GM12878 (cell line): ENCODE data around the gene NUP35. TPM values are rescaled to one million over a fixed set of nuclear protein-coding genes. Genes with fewer than 3 reads are reported as not detected.

Experiments
- ATAC-seq: fragments of 200-7000 bp; cut with Tn5 transposase; 3 replicates; pipeline ENCODE4 v1.9.1; 2020; ENCODE audit warnings: mild to moderate bottlenecking, moderate library complexity
- BruUV-seq: library from RNA; stranded (reverse); fragments of 400-500 nt; replicated peaks from 2 replicates; lab custom pipeline; 2021; lab: Mats Ljungman, UMichigan
- CTCF ChIA-PET: fragments of 300-600 bp; sonication (Branson Sonifier 250); formaldehyde crosslinking; extraction: SDS; loops from one replicate; lab custom pipeline; 2021; ENCODE audit warnings: inconsistent platforms; lab: Yijun Ruan, JAX
- POLR2A ChIA-PET: fragments of 350-600 bp; formaldehyde crosslinking; extraction: SDS; loops from one replicate; lab custom pipeline; 2021; ENCODE audit warnings: inconsistent platforms; lab: Charles Lee
- RAD21 ChIA-PET: fragments of 300-600 bp; sonication (Branson Sonifier 250); formaldehyde crosslinking; loops from one replicate; lab custom pipeline; 2023; ENCODE audit warnings: antibody characterized with exemption; ENCODE audit not compliant: unreplicated experiment; lab: Charles Lee
- SMC1A ChIA-PET: fragments of 300-600 bp; sonication (Branson Sonifier 250); formaldehyde crosslinking; loops from one replicate; lab custom pipeline; 2023; ENCODE audit not compliant: unreplicated experiment, uncharacterized antibody; lab: Charles Lee
- DNase-seq: peaks from one replicate; pipeline ENCODE4 v3.0.0-alpha.2; 2011; ENCODE audit warnings: low read depth, low spot score
- FAIRE-seq: peaks from 3 replicates; lab custom pipeline; 2011; peaks lifted over from hg19 to GRCh38; lab: Jason Lieb, UNC
- H2AFZ ChIP-seq: 2 replicates; pipeline ENCODE4 v1.6.0; 2011; ENCODE audit warnings: low read depth, low read length, control low read depth; ENCODE audit not compliant: control insufficient read depth
- H3K27ac ChIP-seq: 2 replicates; pipeline ENCODE4 v1.5.1; 2011; ENCODE audit warnings: control low read depth; ENCODE audit not compliant: control insufficient read depth, insufficient read depth
- H3K27me3 ChIP-seq, 2 experiments: replicated peaks in 1 of 2; 2 replicates each; pipeline versions ENCODE4 v1.6.0 to v1.6.1; 2011; ENCODE audit warnings: low read length in 1 of 2; ENCODE audit not compliant: control insufficient read depth in 2 of 2, insufficient read depth in 2 of 2
- H3K36me3 ChIP-seq, 2 experiments: 2 replicates each; pipeline ENCODE4 v1.5.1; 2011; ENCODE audit warnings: low read length in 1 of 2; ENCODE audit not compliant: control insufficient read depth in 2 of 2, insufficient read depth in 2 of 2
- H3K4me1 ChIP-seq: 2 replicates; pipeline ENCODE4 v1.6.1; 2011; ENCODE audit warnings: mild to moderate bottlenecking, low read length, moderate library complexity, mixed read lengths; ENCODE audit not compliant: control insufficient read depth, insufficient read depth
- H3K4me2 ChIP-seq: 2 replicates; pipeline ENCODE4 v1.6.0; 2011; ENCODE audit warnings: control low read depth; ENCODE audit not compliant: control insufficient read depth, insufficient read depth
- H3K4me3 ChIP-seq: fragments of 200-600 bp; sonication (generic); 2 replicates; pipeline ENCODE4 v1.5.1; 2016
- H3K79me2 ChIP-seq: 2 replicates; pipeline ENCODE4 v1.6.0; 2011; ENCODE audit warnings: low read length; ENCODE audit not compliant: control insufficient read depth, insufficient read depth
- H3K9ac ChIP-seq: 2 replicates; pipeline ENCODE4 v1.8.0; 2011; ENCODE audit warnings: low read length, control low read depth, mixed read lengths; ENCODE audit not compliant: control insufficient read depth, insufficient read depth
- H3K9me3 ChIP-seq: replicated peaks from 3 replicates; pipeline ENCODE4 v1.5.1; 2011; ENCODE audit warnings: mild to moderate bottlenecking, low read length; ENCODE audit not compliant: control insufficient read depth, insufficient read depth
- H4K20me1 ChIP-seq: 2 replicates; pipeline ENCODE4 v1.6.0; 2011; ENCODE audit not compliant: control insufficient read depth, insufficient read depth
- ASH2L ChIP-seq: fragments of 300-600, 200-600 bp; sonication (generic); IDR thresholded peaks from 2 replicates; pipeline ENCODE4 v1.6.1; 2017; ENCODE audit warnings: low read depth, mild to moderate bottlenecking, borderline replicate concordance
- CBX5 ChIP-seq: sonication (generic); IDR thresholded peaks from 2 replicates; pipeline ENCODE4 v1.6.1; 2016; ENCODE audit warnings: low read depth, moderate library complexity, mild to moderate bottlenecking, inconsistent platforms
- EGR1 ChIP-seq, 2 experiments: IDR thresholded peaks; 1 replicate in 1 of 2; 2 replicates in 1 of 2; pipeline ENCODE4 v1.6.1; 2011 to 2012; ENCODE audit warnings: low read depth in 2 of 2, low read length in 2 of 2, borderline replicate concordance in 1 of 2, mild to moderate bottlenecking in 1 of 2, moderate library complexity in 1 of 2
- EP300 ChIP-seq, 2 experiments: fragments of 150-350 bp in 1 of 2; IDR thresholded peaks; 2 replicates each; pipeline ENCODE4 v1.6.1; 2011 to 2012; ENCODE audit warnings: low read depth in 2 of 2, low read length in 2 of 2, borderline replicate concordance in 1 of 2, improper control_type of control experiment in 1 of 2, inconsistent platforms in 1 of 2; ENCODE audit not compliant: control insufficient read depth in 1 of 2
- EZH2 ChIP-seq: IDR thresholded peaks from 2 replicates; pipeline ENCODE4 v1.6.1; 2012; ENCODE audit warnings: low read depth, mild to moderate bottlenecking, control low read depth, inconsistent platforms, low read length, borderline replicate concordance; ENCODE audit not compliant: control insufficient read depth
- GABPA ChIP-seq: IDR thresholded peaks from 2 replicates; pipeline ENCODE4 v1.6.1; 2014; ENCODE audit warnings: antibody characterized with exemption, low read depth, mild to moderate bottlenecking, inconsistent platforms
- HCFC1 ChIP-seq: fragments of 150-350 bp; IDR thresholded peaks from 2 replicates; pipeline ENCODE4 v1.6.1; 2014; ENCODE audit warnings: low read length
- HDAC2 ChIP-seq: fragments of 200-600 bp; sonication (generic); IDR thresholded peaks from 2 replicates; pipeline ENCODE4 v1.6.1; 2017
- HDGF ChIP-seq: fragments of 450-650 bp; IDR thresholded peaks from 2 replicates; pipeline ENCODE4 v1.6.1; 2016; ENCODE audit warnings: antibody characterized with exemption
- IRF3 ChIP-seq: fragments of 450-650 bp; IDR thresholded peaks from 2 replicates; pipeline ENCODE4 v1.6.1; 2014; ENCODE audit warnings: mild to moderate bottlenecking
- KDM1A ChIP-seq: fragments of 200-600 bp; sonication (generic); IDR thresholded peaks from 2 replicates; pipeline ENCODE4 v1.6.1; 2016; ENCODE audit warnings: borderline replicate concordance
- MEF2B ChIP-seq: fragments of 450-650 bp; IDR thresholded peaks from 2 replicates; pipeline ENCODE4 v1.6.1; 2018; ENCODE audit warnings: mild to moderate bottlenecking, moderate library complexity; ENCODE audit not compliant: partially characterized antibody, poor library complexity, severe bottlenecking
- MXI1 ChIP-seq: fragments of 150-350 bp; IDR thresholded peaks from 2 replicates; pipeline ENCODE4 v1.6.1; 2011; ENCODE audit warnings: low read depth, mild to moderate bottlenecking, inconsistent platforms, low read length, improper control_type of control experiment
- NFYA ChIP-seq: IDR thresholded peaks from 2 replicates; pipeline ENCODE4 v1.6.1; 2011; ENCODE audit warnings: low read depth, mild to moderate bottlenecking, low read length, improper control_type of control experiment, borderline replicate concordance
- NFYB ChIP-seq: IDR thresholded peaks from 2 replicates; pipeline ENCODE4 v1.6.1; 2011; ENCODE audit warnings: low read depth, mild to moderate bottlenecking, low read length, improper control_type of control experiment, moderate library complexity; ENCODE audit not compliant: insufficient read depth
- POLR2AphosphoS2 ChIP-seq: IDR thresholded peaks from 2 replicates; pipeline ENCODE4 v1.6.1; 2011; ENCODE audit warnings: low read depth, mild to moderate bottlenecking, low read length, improper control_type of control experiment, moderate library complexity
- SMARCA5 ChIP-seq: fragments of 450-650 bp; IDR thresholded peaks from 2 replicates; pipeline ENCODE4 v1.6.1; 2017; ENCODE audit warnings: mild to moderate bottlenecking
- SRF ChIP-seq, 2 experiments: IDR thresholded peaks; 2 replicates each; pipeline ENCODE4 v1.6.1; 2011; ENCODE audit warnings: low read depth in 2 of 2, low read length in 2 of 2, mild to moderate bottlenecking in 1 of 2, moderate library complexity in 1 of 2
- STAT1 ChIP-seq: fragments of 450-650 bp; conservative IDR thresholded peaks from 2 replicates; pipeline ENCODE4 v1.6.1; 2014; ENCODE audit warnings: antibody characterized with exemption, mild to moderate bottlenecking
- TAF1 ChIP-seq: IDR thresholded peaks from 2 replicates; pipeline ENCODE4 v1.6.1; 2011; ENCODE audit warnings: mild to moderate bottlenecking, low read depth, low read length, borderline replicate concordance
- YBX1 ChIP-seq: fragments of 450-650 bp; IDR thresholded peaks from 2 replicates; pipeline ENCODE4 v1.6.1; 2016; ENCODE audit warnings: antibody characterized with exemption
- YY1 ChIP-seq: IDR thresholded peaks from 2 replicates; pipeline ENCODE4 v1.6.1; 2011; ENCODE audit warnings: low read depth, mild to moderate bottlenecking, low read length
- ZZZ3 ChIP-seq: IDR thresholded peaks from 2 replicates; pipeline ENCODE4 v1.6.1; 2011; ENCODE audit warnings: low read depth; ENCODE audit not compliant: control insufficient read depth, insufficient read length
- WGBS: methylation state at CpG from one replicate; pipeline ENCODE4 v1.1.6; 2016; ENCODE audit warnings: low lambda C conversion rate; ENCODE audit not compliant: insufficient replicate concordance, insufficient coverage; ENCODE audit errors: missing lambda C conversion rate; 5-methylcytosine and 5-hydroxymethylcytosine counted together
- in situ Hi-C: fragments of 300-500 bp; cut with MboI; formaldehyde crosslinking; loops from 9 replicates; pipeline ENCODE4 v1.14.3; 2018; ENCODE audit warnings: mixed read lengths
- intact Hi-C: fragments of 100-400 bp; cut with micrococcal nuclease; formaldehyde crosslinking; loops from one replicate; pipeline ENCODE4 v1.14.2; 2022; ENCODE audit not compliant: unreplicated experiment
- polyA plus RNA-seq, 11 experiments: library from polyadenylated mRNA; depleted of rRNA in 4 of 11; unstranded in 6 of 11; stranded (reverse) in 5 of 11; fragments of >200 nt; fragmentation: Nextera tagmentation in 4 of 11; fragmentation: Illumina TruSeq in 1 of 11; extraction: Ambion mirVana in 4 of 11; extraction: Trizol in 1 of 11; gene quantifications; 1 replicate in 1 of 11; 2 replicates in 10 of 11; pipeline versions ENCODE4 v1.2.1 to v1.2.3, GENCODE V29; 2011 to 2016; ENCODE audit warnings: inconsistent platforms in 2 of 11, missing spikeins in 2 of 11, low read depth in 1 of 11
- total RNA-seq, 4 experiments: library from RNA; depleted of rRNA in 3 of 4; stranded (reverse); fragments of >200 nt in 3 of 4; fragmentation: Illumina TruSeq in 1 of 4; extraction: Trizol in 1 of 4; gene quantifications; 2 replicates each; pipeline versions ENCODE4 v1.2.1 to v1.2.3, GENCODE V29; 2013 to 2021
- TF ChIP-seq, protein P1 (sequence below): IDR thresholded peaks from 2 replicates; pipeline ENCODE4 v1.6.1; 2011; ENCODE audit warnings: borderline replicate concordance, low read depth, mild to moderate bottlenecking, moderate library complexity, mixed read lengths, low read length; ENCODE audit not compliant: insufficient read depth; ENCODE audit errors: extremely low read length

NUP35 gene
- total and polyA plus RNA-seq, 10 of the 15 experiments (the other 5 are each of a cell fraction or from before 2014, with no cell fraction given), result 21.4 to 57.3 (median 30.7) TPM

- H3K4me1 ChIP-seq, result peaks cover 12% of the 10 kb centered on the region; the same call in 1 of the 2 replicates
- no peaks in the 10 kb centered on the region for H3K9me3 ChIP-seq
- RAD21 ChIA-PET, result no interaction called here
- intact Hi-C loops (no loop called here), in situ Hi-C loops (no loop called here)
- no peaks in the 10 kb centered on the region for H3K27me3 ChIP-seq
- peak overlapping the region; percentile 29; the same call in 1 of the 2 replicates for H3K4me3 ChIP-seq
- no peaks in the 10 kb centered on the region for H4K20me1 ChIP-seq
- H3K27ac ChIP-seq, result no peak overlapping the region
- H3K9ac ChIP-seq, result peak overlapping the region; percentile 4; the same call in 1 of the 2 replicates
- H3K79me2 ChIP-seq, result no peaks in the 10 kb centered on the region
- WGBS, result 72% methylated on average over 6 of the region's 6 CpGs
- H3K4me2 ChIP-seq, result peak overlapping the region; percentile 82
- SMC1A ChIA-PET, result interaction anchor here (0.6 to 1.3 kb wide), 2 partner anchors 11 to 22 kb away, joined by 3 to 5 read pairs; partner anchors contain the start of gene DUSP19
- CTCF ChIA-PET, result interaction anchor here (1.8 kb wide), 1 partner anchor 11 kb away, joined by 6 read pairs; the partner anchor contains the start of gene DUSP19
- FAIRE-seq (peak; percentile 80), ATAC-seq (peak; percentile 80), DNase-seq (no peak)
- H2AFZ ChIP-seq, result peak overlapping the region; percentile 93
- POLR2A ChIA-PET, result no interaction called here
- BruUV-seq, result no TSS peak
- H3K36me3 ChIP-seq, result no peaks in the 10 kb centered on the region
- TF ChIP-seq SRF (IDR thresholded peaks at IDR 0.05; ENCODE audit: low read depth in 2 of 2, low read length in 2 of 2) (no peak), SMARCA5 (no peak), ZZZ3 (no peak), NFYA (no peak), GABPA (0 out of 2 replicates have a peak, but pooled peaks have one; percentile 27), EZH2 (no peak), IRF3 (no peak), STAT1 (no peak), KDM1A (no peak), YBX1 (no peak), MEF2B (no peak), POLR2AphosphoS2 (no peak), YY1 (peak; percentile 74; the same call in 1 of the 2 replicates), EGR1 (IDR thresholded peaks at IDR 0.05; ENCODE audit: borderline replicate concordance in 1 of 2, low read depth in 2 of 2, low read length in 2 of 2) (no peak), TAF1 (peak; percentile 7; the same call in 1 of the 2 replicates), EP300 (IDR thresholded peaks at IDR 0.05; ENCODE audit: borderline replicate concordance in 1 of 2, control insufficient read depth in 1 of 2, low read depth in 2 of 2, low read length in 2 of 2) (no peak), MXI1 (no peak), HDGF (no peak), ASH2L (no peak), NFYB (no peak), HCFC1 (no peak), CBX5 (0 out of 2 replicates have a peak, but pooled peaks have one; percentile 27), HDAC2 (no peak)
- TF ChIP-seq, protein P1, sequence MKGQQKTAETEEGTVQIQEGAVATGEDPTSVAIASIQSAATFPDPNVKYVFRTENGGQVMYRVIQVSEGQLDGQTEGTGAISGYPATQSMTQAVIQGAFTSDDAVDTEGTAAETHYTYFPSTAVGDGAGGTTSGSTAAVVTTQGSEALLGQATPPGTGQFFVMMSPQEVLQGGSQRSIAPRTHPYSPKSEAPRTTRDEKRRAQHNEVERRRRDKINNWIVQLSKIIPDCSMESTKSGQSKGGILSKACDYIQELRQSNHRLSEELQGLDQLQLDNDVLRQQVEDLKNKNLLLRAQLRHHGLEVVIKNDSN, result no peak
Observed at GRCh38 chr2:183089192-183089851, 34.9 kb upstream of the NUP35 start.
